ENCODE measurements around the gene SEMA3E.

- TF ChIP-seq, protein P1, sequence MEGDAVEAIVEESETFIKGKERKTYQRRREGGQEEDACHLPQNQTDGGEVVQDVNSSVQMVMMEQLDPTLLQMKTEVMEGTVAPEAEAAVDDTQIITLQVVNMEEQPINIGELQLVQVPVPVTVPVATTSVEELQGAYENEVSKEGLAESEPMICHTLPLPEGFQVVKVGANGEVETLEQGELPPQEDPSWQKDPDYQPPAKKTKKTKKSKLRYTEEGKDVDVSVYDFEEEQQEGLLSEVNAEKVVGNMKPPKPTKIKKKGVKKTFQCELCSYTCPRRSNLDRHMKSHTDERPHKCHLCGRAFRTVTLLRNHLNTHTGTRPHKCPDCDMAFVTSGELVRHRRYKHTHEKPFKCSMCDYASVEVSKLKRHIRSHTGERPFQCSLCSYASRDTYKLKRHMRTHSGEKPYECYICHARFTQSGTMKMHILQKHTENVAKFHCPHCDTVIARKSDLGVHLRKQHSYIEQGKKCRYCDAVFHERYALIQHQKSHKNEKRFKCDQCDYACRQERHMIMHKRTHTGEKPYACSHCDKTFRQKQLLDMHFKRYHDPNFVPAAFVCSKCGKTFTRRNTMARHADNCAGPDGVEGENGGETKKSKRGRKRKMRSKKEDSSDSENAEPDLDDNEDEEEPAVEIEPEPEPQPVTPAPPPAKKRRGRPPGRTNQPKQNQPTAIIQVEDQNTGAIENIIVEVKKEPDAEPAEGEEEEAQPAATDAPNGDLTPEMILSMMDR (conservative IDR thresholded peaks at IDR 0.05; ENCODE audit: low read length): no peak
- no peak for TF ChIP-seq EZH2phosphoT487 (IDR thresholded peaks at IDR 0.05; ENCODE audit: borderline replicate concordance)
Measured at GRCh38 chr7:83502636-83503035, 146.3 kb downstream of the SEMA3E start.
